Stimulated activated CD8-positive, alpha-beta memory T cell treated with anti-CD3 and anti-CD28 coated beads, Interleukin-4, amount 100 ng/mL, for 1 hour (primary cell): ENCODE results near the gene TUBB2B.

Experiments
- DNase-seq, 2 donors: peaks; one replicate each; pipeline ENCODE4 v3.0.0-alpha.2; 2020; ENCODE audit warnings: low read depth in 2 of 2, low spot score in 1 of 2

Gene TUBB2B

GRCh38 chr6:3227363-3228045 lies at the start of gene TUBB2B:
TSS of gene TUBB2B (minus strand) at chr6:3227653. CDS start at chr6:3227543, 110 bp downstream.
- no peak for DNase-seq

GRCh38 chr6:3277251-3277650 lies 49.8 kb upstream of the TUBB2B start:
- no peak for DNase-seq

- DNase-seq, result no peak
Measured at GRCh38 chr6:3276174-3277167, 49.0 kb upstream of the TUBB2B start.

GRCh38 chr6:3273707-3274521 lies 46.5 kb upstream of the TUBB2B start:
- no peak for DNase-seq

GRCh38 chr6:3272911-3273547 lies 45.6 kb upstream of the TUBB2B start:
- no peak for DNase-seq

- DNase-seq, result no peak
Measured at GRCh38 chr6:3271756-3272155, 44.3 kb upstream of the TUBB2B start.

GRCh38 chr6:3270258-3270657 lies 42.8 kb upstream of the TUBB2B start:
- DNase-seq, result no peak

GRCh38 chr6:3269281-3269975 lies 42.0 kb upstream of the TUBB2B start:
- no peak for DNase-seq

GRCh38 chr6:3268680-3269079 lies 41.2 kb upstream of the TUBB2B start:
- DNase-seq, result no peak

GRCh38 chr6:3267162-3267561 lies 39.7 kb upstream of the TUBB2B start:
- no peak for DNase-seq

- DNase-seq, result no peak
Measured at GRCh38 chr6:3266170-3266569, 38.7 kb upstream of the TUBB2B start.

GRCh38 chr6:3265671-3266070 lies 38.2 kb upstream of the TUBB2B start:
- no peak for DNase-seq

GRCh38 chr6:3264356-3264755 lies 36.9 kb upstream of the TUBB2B start:
- no peak for DNase-seq

- DNase-seq, result no peak
Measured at GRCh38 chr6:3263096-3263495, 35.6 kb upstream of the TUBB2B start.

- no peak for DNase-seq
Measured at GRCh38 chr6:3261921-3262320, 34.5 kb upstream of the TUBB2B start.

- no peak for DNase-seq
Measured at GRCh38 chr6:3261518-3261820, 34.0 kb upstream of the TUBB2B start.

- no peak for DNase-seq
Measured at GRCh38 chr6:3260772-3261517, 33.5 kb upstream of the TUBB2B start.

- no peak for DNase-seq
Measured at GRCh38 chr6:3260296-3260695, 32.8 kb upstream of the TUBB2B start.

GRCh38 chr6:3259491-3259958 lies 32.1 kb upstream of the TUBB2B start:
- DNase-seq, result no peak
